GM12865 (cell line): ENCODE measurements around the gene GABRA5.
"Not testable (repeated sequence)": the region's sequence is repeated elsewhere in the genome, so short reads cannot be mapped to it uniquely, and the experiment has no call there.

Source experiments
- DNase-seq: peaks from one replicate; pipeline ENCODE4 v3.0.0; 2010; ENCODE audit warnings: low read depth
- H3K4me3 ChIP-seq: 2 replicates; pipeline ENCODE4 v1.5.1; 2011; ENCODE audit warnings: mild to moderate bottlenecking, low read depth, low read length, control low read depth
- TF ChIP-seq, protein P1 (sequence below): IDR thresholded peaks from 2 replicates; pipeline ENCODE4 v1.5.1; 2011; ENCODE audit warnings: low read length, control low read depth, low read depth, inconsistent platforms; ENCODE audit not compliant: insufficient read depth; ENCODE audit errors: missing control alignments

The GABRA5 gene

DNA sequence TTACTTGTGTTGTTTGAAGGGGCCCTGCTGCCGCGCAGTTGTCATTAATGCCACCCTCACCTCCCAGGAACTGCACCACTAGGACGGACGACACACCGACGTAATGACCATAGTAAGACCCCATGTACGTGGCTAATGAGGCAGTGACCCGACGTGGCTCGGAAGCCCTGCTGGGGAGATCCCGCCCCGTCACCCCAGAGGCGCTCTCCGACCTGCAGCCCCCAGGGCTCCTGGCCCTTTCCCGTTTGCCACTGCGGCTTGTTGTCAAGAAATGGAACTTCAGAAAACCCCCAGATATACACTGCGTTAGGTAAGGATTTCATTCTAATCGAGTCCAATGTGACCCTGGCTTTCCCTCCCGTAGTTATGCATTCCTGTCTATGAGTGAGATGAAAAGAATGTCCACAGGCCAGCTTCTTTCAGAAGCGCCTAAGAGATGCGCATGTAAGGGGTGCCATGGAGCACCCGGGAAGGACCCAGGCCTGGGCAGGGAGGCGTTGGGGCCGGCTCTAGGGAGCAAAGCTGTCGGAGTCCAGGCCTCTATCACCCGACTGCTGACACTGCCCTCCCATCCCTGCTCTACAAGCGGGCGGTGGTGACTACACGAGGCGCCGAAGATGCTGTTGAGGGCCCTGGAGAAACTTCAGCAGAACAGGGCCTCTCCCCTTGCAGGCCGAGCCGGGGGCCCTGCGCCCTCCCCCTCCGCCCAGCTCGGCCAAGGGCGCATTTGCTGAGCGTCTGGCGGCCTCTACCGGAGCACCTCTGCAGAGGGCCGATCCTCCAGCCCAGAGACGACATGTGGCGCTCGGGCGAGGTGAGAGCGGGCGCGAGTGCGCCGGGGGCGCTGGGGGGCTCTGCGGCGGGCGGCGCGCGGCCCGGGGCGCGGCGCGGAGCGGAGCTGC is at the start of gene GABRA5:
TSS of gene GABRA5 (plus strand) at position 765 of the 902 bp plus-strand sequence. CDS start 2,187 bp downstream, outside the sequence.
- DNase-seq, result no peak
- H3K4me3 ChIP-seq, result no peak within 1 kb of the TSS
- TF ChIP-seq, protein P1, sequence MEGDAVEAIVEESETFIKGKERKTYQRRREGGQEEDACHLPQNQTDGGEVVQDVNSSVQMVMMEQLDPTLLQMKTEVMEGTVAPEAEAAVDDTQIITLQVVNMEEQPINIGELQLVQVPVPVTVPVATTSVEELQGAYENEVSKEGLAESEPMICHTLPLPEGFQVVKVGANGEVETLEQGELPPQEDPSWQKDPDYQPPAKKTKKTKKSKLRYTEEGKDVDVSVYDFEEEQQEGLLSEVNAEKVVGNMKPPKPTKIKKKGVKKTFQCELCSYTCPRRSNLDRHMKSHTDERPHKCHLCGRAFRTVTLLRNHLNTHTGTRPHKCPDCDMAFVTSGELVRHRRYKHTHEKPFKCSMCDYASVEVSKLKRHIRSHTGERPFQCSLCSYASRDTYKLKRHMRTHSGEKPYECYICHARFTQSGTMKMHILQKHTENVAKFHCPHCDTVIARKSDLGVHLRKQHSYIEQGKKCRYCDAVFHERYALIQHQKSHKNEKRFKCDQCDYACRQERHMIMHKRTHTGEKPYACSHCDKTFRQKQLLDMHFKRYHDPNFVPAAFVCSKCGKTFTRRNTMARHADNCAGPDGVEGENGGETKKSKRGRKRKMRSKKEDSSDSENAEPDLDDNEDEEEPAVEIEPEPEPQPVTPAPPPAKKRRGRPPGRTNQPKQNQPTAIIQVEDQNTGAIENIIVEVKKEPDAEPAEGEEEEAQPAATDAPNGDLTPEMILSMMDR, result no peak

DNA sequence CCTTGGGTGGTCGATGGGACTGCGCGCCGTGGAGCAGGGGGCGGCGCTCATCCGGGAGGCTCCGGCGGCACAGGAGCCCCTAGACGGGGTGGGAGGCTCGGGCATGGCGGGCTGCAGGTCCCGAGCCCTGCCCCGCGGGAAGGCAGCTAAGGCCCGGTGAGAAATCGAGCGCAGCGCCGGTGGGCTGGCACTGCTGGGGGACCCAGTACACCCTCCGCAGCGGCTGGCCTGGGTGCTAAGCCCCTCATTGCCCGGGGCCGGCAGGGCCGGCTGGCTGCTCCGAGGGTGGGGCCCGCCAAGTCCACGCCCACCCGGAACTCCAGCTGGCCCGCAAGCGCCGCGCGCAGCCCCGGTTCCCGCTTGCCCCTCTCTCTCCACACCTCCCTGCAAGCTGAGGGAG is 35.7 kb upstream of the GABRA5 start:
- H3K4me3 ChIP-seq, DNase-seq: not testable (repeated sequence)

DNA sequence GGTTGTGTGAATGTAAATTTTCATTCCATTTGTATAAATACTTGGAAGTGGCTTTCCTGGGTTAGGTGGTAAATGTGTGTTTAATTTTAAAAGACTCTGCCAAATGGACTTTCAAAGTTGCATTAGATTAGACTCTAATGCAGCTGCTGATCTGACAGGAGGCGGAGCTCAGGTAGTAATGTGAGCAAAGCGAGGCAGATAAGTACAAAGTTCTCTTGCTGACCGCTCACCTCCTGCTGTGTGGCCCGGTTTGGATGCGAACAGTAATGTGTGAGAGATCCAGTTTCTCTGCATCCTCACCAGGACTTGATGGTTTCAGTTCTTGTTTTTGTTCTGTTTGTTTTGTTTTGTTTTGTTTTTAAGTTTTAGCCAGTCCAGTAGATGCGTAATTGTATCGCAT is 34.9 kb upstream of the GABRA5 start:
- TF ChIP-seq, protein P1, result no peak
- no peak overlapping the region for H3K4me3 ChIP-seq
- DNase-seq, result no peak

DNA sequence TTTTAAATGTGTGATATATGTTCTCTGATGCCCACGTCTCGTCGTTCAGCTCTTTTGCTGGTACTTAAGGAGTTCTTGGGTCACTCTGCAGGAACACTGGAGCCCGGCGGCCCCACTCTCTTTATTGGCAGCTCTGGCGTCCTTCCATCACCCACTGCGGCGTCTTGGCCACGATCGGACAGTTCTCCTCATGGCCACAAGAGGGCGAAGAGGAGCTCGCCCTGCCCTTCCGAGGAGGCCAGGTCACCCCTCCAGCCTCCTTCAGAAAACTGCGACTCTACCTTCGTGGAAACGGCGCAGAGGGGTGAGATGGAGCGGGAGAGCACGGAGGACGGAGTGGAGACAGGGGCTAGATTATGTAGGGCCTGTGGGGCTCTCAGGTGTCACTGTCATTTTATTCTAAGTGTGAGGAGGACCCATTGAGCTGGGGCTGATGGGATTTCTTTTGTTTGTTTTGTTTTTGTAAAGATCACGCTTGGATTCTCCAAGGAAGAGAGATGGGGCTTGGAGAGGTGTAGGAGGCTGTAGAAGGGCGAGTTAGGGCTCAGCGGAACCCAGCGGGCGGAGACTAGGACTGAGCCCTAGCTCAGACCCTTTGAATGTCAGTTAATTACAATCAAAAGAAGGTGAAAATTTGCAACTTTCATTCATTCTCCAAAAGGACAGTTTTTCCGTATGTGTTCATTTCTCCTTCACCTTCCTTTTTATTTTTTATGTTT is 28.0 kb upstream of the GABRA5 start:
- H3K4me3 ChIP-seq, result no peak overlapping the region
- TF ChIP-seq, protein P1, result peak; percentile 45
- DNase-seq, result no peak

DNA sequence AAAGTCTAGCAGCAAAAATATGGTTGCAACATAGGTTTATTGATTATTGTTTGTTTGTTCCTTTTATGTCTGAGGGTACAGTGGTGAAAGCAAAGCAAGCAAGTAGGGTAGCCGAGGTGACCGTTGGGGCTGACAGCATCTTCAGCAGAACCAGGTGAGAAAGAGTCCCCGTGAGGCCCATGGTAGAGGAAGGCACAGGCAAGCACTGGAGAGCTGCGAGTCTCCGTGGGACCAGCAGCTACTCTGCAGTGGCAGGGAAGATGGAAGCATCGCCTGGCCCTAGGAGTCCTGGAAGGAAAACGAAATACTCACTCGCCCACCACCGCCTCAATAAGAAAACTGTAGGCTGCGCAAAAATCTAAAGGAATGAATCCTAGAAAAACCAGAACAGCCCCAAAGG is 25.3 kb upstream of the GABRA5 start:
- DNase-seq, result no peak
- no peak overlapping the region for H3K4me3 ChIP-seq
- TF ChIP-seq, protein P1, result no peak

DNA sequence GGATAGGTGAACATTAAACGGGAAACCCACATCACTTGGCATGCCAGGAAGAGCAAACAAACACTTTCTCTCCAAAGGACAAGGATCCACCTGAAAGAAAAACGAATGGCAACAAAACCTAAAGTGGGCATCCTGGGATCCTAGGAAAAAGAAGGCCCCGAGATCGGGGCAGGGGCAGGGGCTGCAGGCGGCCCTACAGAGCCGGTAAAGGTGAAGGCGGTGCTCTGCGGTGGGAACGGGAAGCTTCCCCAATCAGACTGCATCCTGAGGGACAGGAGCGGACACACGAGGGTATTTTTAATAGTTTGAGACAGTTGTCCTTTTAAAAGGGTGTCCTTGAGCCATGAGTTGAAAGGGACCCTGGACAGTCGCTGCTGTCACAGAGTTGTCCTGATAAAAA is 24.9 kb upstream of the GABRA5 start:
- H3K4me3 ChIP-seq, result no peak overlapping the region
- TF ChIP-seq, protein P1, result no peak
- DNase-seq, result no peak

DNA sequence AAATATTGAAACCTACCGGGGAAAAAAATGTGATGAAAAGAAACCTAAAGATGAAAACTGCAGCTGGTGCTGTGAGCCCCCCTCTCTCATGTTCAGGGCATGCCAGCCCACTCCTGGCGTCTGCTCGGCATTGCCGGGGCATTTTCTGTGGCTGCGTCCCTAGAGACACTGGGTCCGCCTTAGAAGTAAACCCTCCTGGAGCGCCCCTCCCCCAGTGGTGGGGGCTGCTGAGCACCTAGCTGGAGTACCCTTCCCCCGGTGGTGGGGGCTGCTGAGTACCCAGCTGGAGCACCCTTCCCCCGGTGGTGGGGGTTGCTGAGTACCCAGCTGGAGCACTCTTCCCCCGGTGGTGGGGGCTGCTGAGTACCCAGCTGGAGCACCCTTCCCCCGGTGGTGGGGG is 24.5 kb upstream of the GABRA5 start:
- TF ChIP-seq, protein P1, result no peak
- H3K4me3 ChIP-seq, result no peak overlapping the region
- DNase-seq, result no peak
